HFF-Myc (cell line): Measurements from ENCODE around the gene CHMP4B.

ENCODE experiments used
- DNase-seq: peaks from one replicate; pipeline ENCODE4 v3.0.0-alpha.2; 2011; ENCODE audit warnings: low read depth; ENCODE audit errors: extremely low read depth
- H3K4me3 ChIP-seq: replicated peaks from 2 replicates; pipeline ENCODE4 v1.5.1; 2011; ENCODE audit warnings: low read depth, mild to moderate bottlenecking, control low read depth, low read length
- TF ChIP-seq, protein P1 (sequence below): IDR thresholded peaks from 2 replicates; pipeline ENCODE4 v1.5.1; 2012; ENCODE audit warnings: mild to moderate bottlenecking, low read depth, low read length, control low read depth; ENCODE audit errors: missing control alignments

CHMP4B gene

DNA sequence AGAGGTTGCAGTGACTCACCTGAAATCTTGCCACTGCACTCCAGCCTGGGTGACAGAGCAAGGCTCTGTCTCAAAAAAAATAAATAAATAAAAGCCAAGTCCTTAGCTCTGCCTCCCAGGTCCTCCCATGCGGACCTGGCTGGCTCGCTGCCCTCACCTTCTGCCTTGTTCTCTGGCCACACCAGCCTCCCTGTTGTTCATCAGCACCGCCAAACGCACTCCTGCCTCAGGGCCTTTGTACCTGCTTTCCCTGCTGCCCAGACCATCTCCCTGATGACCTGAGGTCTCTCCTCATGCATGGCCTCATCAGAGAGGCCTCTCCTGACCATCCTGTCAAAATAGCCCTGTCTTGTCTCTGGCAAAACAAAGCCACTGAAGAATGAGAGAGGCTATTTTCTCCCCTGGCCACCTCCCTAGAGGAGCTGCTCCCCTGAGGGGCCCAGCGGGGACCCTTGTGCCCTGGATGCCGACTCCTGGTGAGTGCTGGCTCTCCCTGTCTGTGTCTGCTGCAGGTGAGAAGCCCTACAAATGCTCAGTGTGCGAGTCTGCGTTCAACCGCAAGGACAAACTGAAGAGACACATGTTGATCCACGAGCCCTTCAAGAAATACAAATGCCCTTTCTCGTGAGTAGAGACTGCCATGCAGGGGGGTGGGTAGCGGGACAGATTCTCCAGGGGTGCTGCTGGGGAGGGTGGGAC is 22.6 kb upstream of the CHMP4B start:
- no peak overlapping the region for H3K4me3 ChIP-seq
- no peak for DNase-seq
- TF ChIP-seq, protein P1, sequence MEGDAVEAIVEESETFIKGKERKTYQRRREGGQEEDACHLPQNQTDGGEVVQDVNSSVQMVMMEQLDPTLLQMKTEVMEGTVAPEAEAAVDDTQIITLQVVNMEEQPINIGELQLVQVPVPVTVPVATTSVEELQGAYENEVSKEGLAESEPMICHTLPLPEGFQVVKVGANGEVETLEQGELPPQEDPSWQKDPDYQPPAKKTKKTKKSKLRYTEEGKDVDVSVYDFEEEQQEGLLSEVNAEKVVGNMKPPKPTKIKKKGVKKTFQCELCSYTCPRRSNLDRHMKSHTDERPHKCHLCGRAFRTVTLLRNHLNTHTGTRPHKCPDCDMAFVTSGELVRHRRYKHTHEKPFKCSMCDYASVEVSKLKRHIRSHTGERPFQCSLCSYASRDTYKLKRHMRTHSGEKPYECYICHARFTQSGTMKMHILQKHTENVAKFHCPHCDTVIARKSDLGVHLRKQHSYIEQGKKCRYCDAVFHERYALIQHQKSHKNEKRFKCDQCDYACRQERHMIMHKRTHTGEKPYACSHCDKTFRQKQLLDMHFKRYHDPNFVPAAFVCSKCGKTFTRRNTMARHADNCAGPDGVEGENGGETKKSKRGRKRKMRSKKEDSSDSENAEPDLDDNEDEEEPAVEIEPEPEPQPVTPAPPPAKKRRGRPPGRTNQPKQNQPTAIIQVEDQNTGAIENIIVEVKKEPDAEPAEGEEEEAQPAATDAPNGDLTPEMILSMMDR = no peak

GRCh38 chr20:33789109-33789857 is 21.9 kb upstream of the CHMP4B start:
- TF ChIP-seq, protein P1 = no peak
- H3K4me3 ChIP-seq = no peak overlapping the region
- DNase-seq = peak; percentile 83

- no peak overlapping the region for H3K4me3 ChIP-seq
- TF ChIP-seq, protein P1 = no peak
- no peak for DNase-seq
These were observed 21.3 kb upstream of the CHMP4B start for GRCh38 chr20:33789858-33790182.

GRCh38 chr20:33790566-33790965 is 20.6 kb upstream of the CHMP4B start:
- no peak for DNase-seq
- TF ChIP-seq, protein P1 = no peak
- no peak overlapping the region for H3K4me3 ChIP-seq

DNA sequence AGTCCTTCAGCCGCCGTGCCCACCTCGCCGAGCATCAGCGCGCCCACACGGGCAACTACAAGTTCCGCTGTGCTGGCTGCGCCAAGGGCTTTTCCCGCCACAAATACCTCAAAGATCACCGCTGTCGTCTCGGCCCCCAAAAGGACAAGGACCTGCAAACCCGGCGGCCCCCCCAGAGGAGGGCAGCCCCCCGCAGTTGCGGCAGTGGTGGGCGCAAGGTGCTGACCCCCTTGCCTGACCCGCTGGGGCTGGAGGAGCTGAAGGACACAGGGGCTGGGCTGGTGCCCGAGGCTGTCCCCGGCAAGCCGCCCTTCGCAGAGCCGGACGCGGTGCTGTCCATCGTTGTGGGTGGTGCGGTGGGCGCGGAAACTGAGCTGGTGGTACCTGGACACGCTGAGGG is 20.1 kb upstream of the CHMP4B start:
- TF ChIP-seq, protein P1 = no peak
- no peak overlapping the region for H3K4me3 ChIP-seq
- no peak for DNase-seq

DNA sequence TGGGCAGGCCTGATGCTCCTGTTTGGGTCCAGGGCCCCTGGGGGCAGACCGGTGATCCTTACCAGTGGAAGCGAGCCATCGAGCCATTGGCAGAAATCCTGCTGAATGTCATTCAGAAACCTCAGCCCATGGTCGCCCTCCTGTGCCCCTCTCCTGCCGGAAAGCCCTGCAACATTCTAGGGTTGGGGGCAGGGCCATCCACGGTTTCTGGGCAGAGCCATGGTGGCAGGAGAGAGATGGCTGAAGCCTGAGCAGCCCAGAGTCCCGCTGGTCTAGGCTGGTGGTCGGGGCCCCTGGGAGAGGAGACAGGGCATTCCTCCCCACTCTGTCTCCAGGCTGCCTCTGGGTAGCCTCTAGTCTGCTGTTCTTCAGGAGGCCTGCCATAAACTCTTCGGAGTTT is 19.6 kb upstream of the CHMP4B start:
- no peak overlapping the region for H3K4me3 ChIP-seq
- DNase-seq = no peak
- TF ChIP-seq, protein P1 = no peak
